WTC11 (cell line): ENCODE results near the gene TRDMT1. TPM values are rescaled to one million over a fixed set of nuclear protein-coding genes. Genes with fewer than 3 reads are reported as not detected.

ENCODE experiments used
- E2F1 ChIP-seq: sonication (generic); formaldehyde crosslinking; IDR thresholded peaks from 2 replicates; pipeline ENCODE4 v1.8.0; 2022; ENCODE audit warnings: mild to moderate bottlenecking, missing genetic modification reagents
- E2F4 ChIP-seq: sonication (generic); formaldehyde crosslinking; IDR thresholded peaks from 2 replicates; pipeline ENCODE4 v1.8.1; 2022; ENCODE audit warnings: low read depth, mild to moderate bottlenecking, moderate library complexity, missing genetic modification reagents, borderline replicate concordance
- ELF4 ChIP-seq: sonication (generic); formaldehyde crosslinking; IDR thresholded peaks from 2 replicates; pipeline ENCODE4 v1.8.1; 2022; ENCODE audit warnings: low read depth, mild to moderate bottlenecking, moderate library complexity, missing genetic modification reagents
- FOXJ3 ChIP-seq: sonication (generic); formaldehyde crosslinking; IDR thresholded peaks from 2 replicates; pipeline ENCODE4 v1.9.0; 2021; ENCODE audit warnings: missing genetic modification reagents, mild to moderate bottlenecking, borderline replicate concordance
- FOXK1 ChIP-seq: sonication (generic); formaldehyde crosslinking; IDR thresholded peaks from 2 replicates; pipeline ENCODE4 v1.8.0; 2022; ENCODE audit warnings: mild to moderate bottlenecking, moderate library complexity, missing genetic modification reagents
- FOXP1 ChIP-seq: sonication (generic); formaldehyde crosslinking; IDR thresholded peaks from 2 replicates; pipeline ENCODE4 v1.8.0; 2022; ENCODE audit warnings: missing genetic modification reagents, mild to moderate bottlenecking, moderate library complexity, borderline replicate concordance
- IRF1 ChIP-seq: sonication (generic); formaldehyde crosslinking; IDR thresholded peaks from 2 replicates; pipeline ENCODE4 v1.8.0; 2023; ENCODE audit warnings: missing genetic modification reagents
- KAT7 ChIP-seq: sonication (generic); formaldehyde crosslinking; IDR thresholded peaks from 2 replicates; pipeline ENCODE4 v1.8.1; 2023; ENCODE audit warnings: missing genetic modification reagents, mild to moderate bottlenecking, borderline replicate concordance
- MXD4 ChIP-seq: fragments of 250-450 bp; sonication (Bioruptor Pico); IDR thresholded peaks from 2 replicates; pipeline ENCODE4 v1.8.0; 2021; ENCODE audit warnings: mild to moderate bottlenecking, moderate library complexity, borderline replicate concordance
- MYBL2 ChIP-seq: sonication (generic); formaldehyde crosslinking; IDR thresholded peaks from 2 replicates; pipeline ENCODE4 v1.8.1; 2023; ENCODE audit warnings: mild to moderate bottlenecking, moderate library complexity, missing genetic modification reagents
- NFATC4 ChIP-seq: fragments of 250-450 bp; sonication (Bioruptor Pico); IDR thresholded peaks from 2 replicates; pipeline ENCODE4 v1.9.0; 2021; ENCODE audit warnings: mild to moderate bottlenecking
- NFYB ChIP-seq: sonication (generic); formaldehyde crosslinking; conservative IDR thresholded peaks from 2 replicates; pipeline ENCODE4 v1.8.0; 2022; ENCODE audit warnings: low read depth, missing genetic modification reagents
- SMAD3 ChIP-seq: sonication (generic); formaldehyde crosslinking; IDR thresholded peaks from 2 replicates; pipeline ENCODE4 v1.8.0; 2022; ENCODE audit warnings: missing genetic modification reagents, mild to moderate bottlenecking, borderline replicate concordance
- SMAD4 ChIP-seq: sonication (generic); formaldehyde crosslinking; IDR thresholded peaks from 2 replicates; pipeline ENCODE4 v1.8.0; 2022; ENCODE audit warnings: mild to moderate bottlenecking, missing genetic modification reagents
- SP1 ChIP-seq: sonication (generic); formaldehyde crosslinking; conservative IDR thresholded peaks from 2 replicates; pipeline ENCODE4 v1.8.1; 2022; ENCODE audit warnings: missing genetic modification reagents
- ZNF219 ChIP-seq: sonication (generic); formaldehyde crosslinking; IDR thresholded peaks from 2 replicates; pipeline ENCODE4 v1.8.0; 2023; ENCODE audit warnings: missing genetic modification reagents, mild to moderate bottlenecking, borderline replicate concordance
- ZNF317 ChIP-seq: sonication (generic); formaldehyde crosslinking; IDR thresholded peaks from 2 replicates; pipeline ENCODE4 v1.8.1; 2023; ENCODE audit warnings: low read depth, mild to moderate bottlenecking, moderate library complexity, missing genetic modification reagents, borderline replicate concordance
- ZNF416 ChIP-seq: fragments of 250-450 bp; sonication (Bioruptor Pico); IDR thresholded peaks from 2 replicates; pipeline ENCODE4 v1.9.0; 2021; ENCODE audit warnings: mild to moderate bottlenecking, inconsistent platforms
- ZNF532 ChIP-seq: fragments of 250-450 bp; sonication (Bioruptor Pico); IDR thresholded peaks from 2 replicates; pipeline ENCODE4 v1.9.0; 2021; ENCODE audit warnings: mild to moderate bottlenecking, borderline replicate concordance
- total RNA-seq: library from RNA; stranded (reverse); gene quantifications from 3 replicates; pipeline ENCODE4 v1.2.3, GENCODE V29; 2021
- TF ChIP-seq, protein P1 (sequence below): sonication (generic); formaldehyde crosslinking; IDR thresholded peaks from 2 replicates; pipeline ENCODE4 v1.8.1; 2023; ENCODE audit warnings: mild to moderate bottlenecking, missing genetic modification reagents, moderate library complexity
- TF ChIP-seq, protein P2 (sequence below): sonication (generic); formaldehyde crosslinking; IDR thresholded peaks from 2 replicates; pipeline ENCODE4 v1.8.0; 2023; ENCODE audit warnings: mild to moderate bottlenecking, missing genetic modification reagents

TRDMT1 gene
- total RNA-seq, 1 experiment from 2014 or later, result 11.7 TPM

GRCh38 chr10:17229016-17229716 lies 27.7 kb upstream of the TRDMT1 start (continued):
- TF ChIP-seq E2F1 (CRISPR knock-in tag), result peak; percentile 97
- peak; percentile 98 for TF ChIP-seq IRF1 (CRISPR knock-in tag)
- TF ChIP-seq MYBL2 (CRISPR knock-in tag), result peak; percentile 92
- TF ChIP-seq NFYB (CRISPR knock-in tag), result peak; percentile 47
- peak; percentile 73 for TF ChIP-seq ZNF317 (CRISPR knock-in tag)
- TF ChIP-seq FOXK1 (CRISPR knock-in tag), result peak; percentile 94
- peak; percentile 99 for TF ChIP-seq KAT7
- no peak for TF ChIP-seq FOXJ3 (CRISPR knock-in tag)
- TF ChIP-seq SMAD3 (CRISPR knock-in tag), result peak; percentile 98
- peak; percentile 99 for TF ChIP-seq FOXP1
- TF ChIP-seq, protein P1, sequence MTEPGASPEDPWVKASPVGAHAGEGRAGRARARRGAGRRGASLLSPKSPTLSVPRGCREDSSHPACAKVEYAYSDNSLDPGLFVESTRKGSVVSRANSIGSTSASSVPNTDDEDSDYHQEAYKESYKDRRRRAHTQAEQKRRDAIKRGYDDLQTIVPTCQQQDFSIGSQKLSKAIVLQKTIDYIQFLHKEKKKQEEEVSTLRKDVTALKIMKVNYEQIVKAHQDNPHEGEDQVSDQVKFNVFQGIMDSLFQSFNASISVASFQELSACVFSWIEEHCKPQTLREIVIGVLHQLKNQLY (CRISPR knock-in tag), result peak; percentile 96
- no peak for TF ChIP-seq SP1 (CRISPR knock-in tag)
- peak; percentile 91; the same call in 1 of the 2 replicates for TF ChIP-seq ELF4 (CRISPR knock-in tag)
- peak; percentile 80; the same call in 1 of the 2 replicates for TF ChIP-seq E2F4 (CRISPR knock-in tag)
- TF ChIP-seq, protein P2, sequence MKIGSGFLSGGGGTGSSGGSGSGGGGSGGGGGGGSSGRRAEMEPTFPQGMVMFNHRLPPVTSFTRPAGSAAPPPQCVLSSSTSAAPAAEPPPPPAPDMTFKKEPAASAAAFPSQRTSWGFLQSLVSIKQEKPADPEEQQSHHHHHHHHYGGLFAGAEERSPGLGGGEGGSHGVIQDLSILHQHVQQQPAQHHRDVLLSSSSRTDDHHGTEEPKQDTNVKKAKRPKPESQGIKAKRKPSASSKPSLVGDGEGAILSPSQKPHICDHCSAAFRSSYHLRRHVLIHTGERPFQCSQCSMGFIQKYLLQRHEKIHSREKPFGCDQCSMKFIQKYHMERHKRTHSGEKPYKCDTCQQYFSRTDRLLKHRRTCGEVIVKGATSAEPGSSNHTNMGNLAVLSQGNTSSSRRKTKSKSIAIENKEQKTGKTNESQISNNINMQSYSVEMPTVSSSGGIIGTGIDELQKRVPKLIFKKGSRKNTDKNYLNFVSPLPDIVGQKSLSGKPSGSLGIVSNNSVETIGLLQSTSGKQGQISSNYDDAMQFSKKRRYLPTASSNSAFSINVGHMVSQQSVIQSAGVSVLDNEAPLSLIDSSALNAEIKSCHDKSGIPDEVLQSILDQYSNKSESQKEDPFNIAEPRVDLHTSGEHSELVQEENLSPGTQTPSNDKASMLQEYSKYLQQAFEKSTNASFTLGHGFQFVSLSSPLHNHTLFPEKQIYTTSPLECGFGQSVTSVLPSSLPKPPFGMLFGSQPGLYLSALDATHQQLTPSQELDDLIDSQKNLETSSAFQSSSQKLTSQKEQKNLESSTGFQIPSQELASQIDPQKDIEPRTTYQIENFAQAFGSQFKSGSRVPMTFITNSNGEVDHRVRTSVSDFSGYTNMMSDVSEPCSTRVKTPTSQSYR (CRISPR knock-in tag), result peak; percentile 94
- no peak for TF ChIP-seq NFATC4 (CRISPR knock-in tag)
- TF ChIP-seq MXD4, result no peak
- TF ChIP-seq ZNF532 (CRISPR knock-in tag), result no peak
- TF ChIP-seq SMAD4, result peak; percentile 81; the same call in 1 of the 2 replicates
- TF ChIP-seq ZNF416, result no peak
- peak; percentile 94 for TF ChIP-seq ZNF219 (CRISPR knock-in tag)
